SK-N-SH (cell line): ENCODE measurements around the gene GLIS2.

Experiments
- CTCF ChIP-seq: fragments of 200-600 bp; sonication (generic); IDR thresholded peaks from 2 replicates; pipeline ENCODE4 v1.6.1; 2017; ENCODE audit warnings: antibody characterized with exemption, mild to moderate bottlenecking, moderate library complexity
- ELF1 ChIP-seq: IDR thresholded peaks from 2 replicates; pipeline ENCODE4 v1.4.0; 2012
- FOXM1 ChIP-seq: IDR thresholded peaks from 2 replicates; pipeline ENCODE4 v1.4.0; 2012; ENCODE audit warnings: low read depth, mild to moderate bottlenecking
- MEF2A ChIP-seq: IDR thresholded peaks from 2 replicates; pipeline ENCODE4 v1.4.0; 2012; ENCODE audit warnings: low read depth, borderline replicate concordance
- NRF1 ChIP-seq: IDR thresholded peaks from 2 replicates; pipeline ENCODE4 v1.6.1; 2012; ENCODE audit warnings: low read depth, mild to moderate bottlenecking, low read length
- RAD21 ChIP-seq: IDR thresholded peaks from 2 replicates; pipeline ENCODE4 v1.6.1; 2012; ENCODE audit warnings: mild to moderate bottlenecking, low read length
- SMC3 ChIP-seq: IDR thresholded peaks from 2 replicates; pipeline ENCODE4 v1.6.1; 2012; ENCODE audit warnings: low read depth, low read length, improper control_type of control experiment
- USF1 ChIP-seq: IDR thresholded peaks from 2 replicates; pipeline ENCODE4 v1.4.0; 2012; ENCODE audit warnings: low read depth, borderline replicate concordance
- YY1 ChIP-seq: IDR thresholded peaks from 2 replicates; pipeline ENCODE4 v1.4.0; 2012; ENCODE audit warnings: low read depth, mild to moderate bottlenecking
- ZBTB33 ChIP-seq: IDR thresholded peaks from 2 replicates; pipeline ENCODE4 v1.4.0; 2012; ENCODE audit warnings: low read depth, borderline replicate concordance

- TF ChIP-seq CTCF = no peak
- TF ChIP-seq SMC3 = no peak
- TF ChIP-seq ZBTB33 = no peak
- TF ChIP-seq FOXM1 = no peak
- no peak for TF ChIP-seq MEF2A
- TF ChIP-seq YY1 = no peak
- no peak for TF ChIP-seq RAD21
- no peak for TF ChIP-seq NRF1
- TF ChIP-seq ELF1 = no peak
- no peak for TF ChIP-seq USF1
These were observed 51.6 kb downstream of the GLIS2 start for GRCh38 chr16:4367393-4367856.
